Mucosa of descending colon (tissue), 3 donors: ENCODE measurements around the gene MBD3L2B. TPM values are rescaled to one million over a fixed set of nuclear protein-coding genes. Genes with fewer than 3 reads are reported as not detected.

Source experiments
- total RNA-seq, 3 donors: library from RNA; stranded (reverse); fragmentation: NEBNext Ultra II Directional in 2 of 3; extraction: Animal tissue kit (Norgen Biotek cat#: 25700) in 2 of 3; gene quantifications; one replicate each; pipeline versions ENCODE4 v1.2.1 to v1.2.4, GENCODE V29; 2021 to 2023
- donor health status: DM: no; HTN: no; CAD: no; lungs with moderate emphysema.
- donor health status: DM: no; HTN: no; CAD: no.
- donor health status: DM: no; HTN: yes; CAD: no.

The MBD3L2B gene
- total RNA-seq, 3 donors from 2014 or later = not detected

Other genes starting within 250 kb of the MBD3L2B start
- gene VAV1, start 248.7 kb downstream of the MBD3L2B start, total RNA-seq = 10 to 100 TPM in 2 of 3 donors, 1 to 10 TPM in 1; 6.0 to 12.3 (median 10.7) TPM
- gene ADGRE1, start 133.9 kb downstream of the MBD3L2B start, total RNA-seq = under 1 TPM; 0.16 to 0.87 (median 0.29) TPM
- gene MBD3L5, start 9.1 kb upstream of the MBD3L2B start, total RNA-seq = not detected
- gene MBD3L4, start 18.7 kb upstream of the MBD3L2B start, total RNA-seq = not detected
- not detected for gene MBD3L2, start 27.9 kb upstream of the MBD3L2B start, total RNA-seq
- gene MBD3L3, start 37.2 kb upstream of the MBD3L2B start, total RNA-seq = not detected
- gene ZNF557, start 48.3 kb upstream of the MBD3L2B start, total RNA-seq = 10 to 100 TPM in 1 of 3 donors, 1 to 10 TPM in 2; 8.5 to 10.3 (median 9.8) TPM